ENCODE data around the gene PEX1.

GRCh38 chr7:92451645-92452044 lies 76.7 kb downstream of the PEX1 start:
- TF ChIP-seq POLR2AphosphoS5 (IDR thresholded peaks at IDR 0.05) (no peak), POLR2A (IDR thresholded peaks at IDR 0.05) (no peak), CTCF (IDR thresholded peaks at IDR 0.05) (no peak)

Data from transverse colon (tissue), 4 donors.